Globus pallidus (tissue), 1 donor: ENCODE measurements around the gene UBE3A.
"Not testable (repeated sequence)": the region's sequence is repeated elsewhere in the genome, so short reads cannot be mapped to it uniquely, and the experiment has no call there.

ENCODE experiments used
- DNase-seq: peaks from one replicate; pipeline ENCODE4 v3.0.0-alpha.2; 2015; ENCODE audit warnings: low spot score

UBE3A gene

DNA sequence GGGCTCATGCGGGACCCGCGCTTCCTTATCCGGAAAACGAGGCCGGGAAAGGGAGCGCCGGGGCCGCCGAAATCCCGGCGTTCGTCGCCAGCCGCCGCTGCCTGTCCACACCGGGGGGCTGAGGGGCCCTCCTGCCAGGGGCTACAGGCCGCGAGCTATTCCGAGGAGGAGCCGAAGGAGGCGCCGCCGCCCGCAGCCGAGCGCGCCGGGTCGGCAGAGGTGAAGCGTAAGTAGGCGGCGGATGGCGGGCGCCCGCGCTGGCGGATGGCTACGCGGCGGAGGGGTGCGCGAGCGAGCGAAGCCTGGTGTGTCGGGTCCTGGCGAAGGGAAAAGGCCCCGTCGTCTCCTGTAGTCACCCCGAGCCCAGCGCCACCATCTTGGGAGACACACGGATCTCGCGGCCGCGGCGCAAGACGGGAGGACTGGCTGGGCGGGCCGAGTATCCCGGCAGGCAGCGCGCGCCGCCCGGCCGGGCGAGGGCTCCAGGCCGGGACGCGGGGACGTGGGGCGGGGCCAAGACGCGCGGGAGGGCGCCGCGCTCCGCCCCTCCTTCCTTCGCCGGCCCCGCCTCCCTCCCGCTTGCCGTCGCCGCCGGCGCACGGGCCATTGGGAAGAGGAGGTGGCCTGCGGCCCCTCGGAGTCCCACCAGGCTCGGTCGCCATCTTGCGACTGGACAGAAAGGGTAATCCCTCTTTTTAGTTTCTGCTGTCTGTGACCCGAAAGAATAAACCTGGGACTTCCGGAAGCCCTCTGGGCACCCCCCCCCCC, at the start of gene UBE3A:
Gene UBE3A (minus strand): TSS at position 424 of the 768 bp plus-strand sequence. CDS start 29,917 bp downstream, outside the sequence.
- peak; percentile 93 for DNase-seq

GRCh38 chr15:25487226-25487884, 48.5 kb upstream of the UBE3A start:
- DNase-seq = no peak

DNA sequence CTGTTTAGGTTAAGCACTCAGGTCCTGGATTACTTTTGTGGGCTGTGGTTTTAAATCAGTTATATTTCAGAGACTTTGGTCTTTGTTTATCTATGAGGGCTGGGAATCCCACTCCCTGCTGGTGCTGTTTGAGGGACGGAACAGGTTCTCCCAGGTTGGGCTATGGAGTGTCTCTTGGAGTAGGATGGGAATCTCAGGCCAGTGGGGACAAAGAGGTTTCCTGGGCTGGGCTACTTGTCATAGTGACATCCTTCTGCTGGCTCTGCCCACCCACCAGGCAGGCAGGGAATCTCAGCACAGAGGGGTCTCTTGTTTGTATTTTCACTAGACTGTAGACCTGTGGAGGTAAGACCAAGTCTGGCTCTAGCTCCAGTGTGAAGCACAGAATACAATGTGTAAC, 47.2 kb upstream of the UBE3A start:
- no peak for DNase-seq

GRCh38 chr15:25481208-25481859, 42.5 kb upstream of the UBE3A start:
- DNase-seq = peak; percentile 7

DNA sequence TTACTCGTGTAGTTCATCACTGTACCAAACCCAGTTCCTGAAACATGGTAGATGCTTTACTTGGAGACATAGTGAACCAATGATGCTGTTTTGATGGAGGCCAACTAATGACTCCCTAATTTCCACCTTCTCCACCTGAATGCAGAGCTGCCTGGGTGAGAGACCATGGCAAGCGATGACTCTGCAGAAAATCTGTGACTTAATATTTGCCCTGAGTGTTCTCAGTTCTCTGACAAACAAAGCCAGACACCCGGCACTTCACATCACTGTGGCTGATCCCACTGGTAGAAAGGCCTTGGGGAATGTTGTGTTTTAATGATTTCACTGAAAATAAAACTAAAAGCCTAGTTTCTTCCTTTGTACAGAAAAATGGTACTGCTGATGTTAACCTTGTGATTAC, 39.5 kb upstream of the UBE3A start:
- DNase-seq = no peak

DNA sequence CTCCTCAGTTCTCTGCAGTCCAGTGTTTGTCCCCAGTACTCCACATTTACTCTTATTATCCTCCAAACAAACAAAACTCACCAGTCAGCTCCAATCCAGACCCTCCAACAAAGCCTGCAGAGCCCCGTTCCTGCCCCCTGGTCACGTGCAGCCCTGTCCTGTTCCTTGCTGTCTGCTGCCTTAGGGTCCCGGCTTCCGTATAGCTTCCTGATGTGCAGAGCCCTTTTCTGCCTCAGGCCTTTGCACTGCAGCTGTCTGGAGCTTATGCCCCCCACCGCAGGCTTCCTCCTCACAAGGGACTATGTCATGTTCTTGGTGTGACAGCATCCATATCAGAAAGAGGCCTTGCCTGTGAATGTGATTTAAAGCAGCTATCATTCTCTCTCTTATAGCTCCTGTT, 39.0 kb upstream of the UBE3A start:
- no peak for DNase-seq

- DNase-seq = no peak
Measured at GRCh38 chr15:25474251-25474650, 35.4 kb upstream of the UBE3A start.

DNA sequence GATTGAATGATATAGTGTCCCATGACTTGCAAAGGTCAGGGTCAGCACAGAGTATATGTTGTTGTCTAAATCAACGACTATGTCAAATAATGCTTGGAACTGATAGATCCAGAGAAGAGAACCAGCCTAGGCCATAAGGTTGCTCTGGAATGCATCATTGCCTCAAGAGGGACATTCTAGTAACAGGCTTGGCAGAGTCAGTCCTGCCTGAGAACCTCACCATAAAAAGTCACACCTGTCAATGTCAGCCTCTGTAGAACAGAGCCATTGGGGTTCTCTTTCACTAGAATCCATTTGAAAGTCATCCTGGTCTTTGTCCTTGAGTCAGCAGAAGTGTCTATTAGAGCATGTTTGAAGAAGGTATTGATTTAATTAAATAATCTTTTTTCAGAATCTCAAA, 31.4 kb upstream of the UBE3A start:
- DNase-seq = no peak

- DNase-seq = no peak
Measured at GRCh38 chr15:25469377-25469776, 30.6 kb upstream of the UBE3A start.

GRCh38 chr15:25468611-25469010, 29.8 kb upstream of the UBE3A start:
- no peak for DNase-seq

GRCh38 chr15:25465835-25466234, 27.0 kb upstream of the UBE3A start:
- no peak for DNase-seq

DNA sequence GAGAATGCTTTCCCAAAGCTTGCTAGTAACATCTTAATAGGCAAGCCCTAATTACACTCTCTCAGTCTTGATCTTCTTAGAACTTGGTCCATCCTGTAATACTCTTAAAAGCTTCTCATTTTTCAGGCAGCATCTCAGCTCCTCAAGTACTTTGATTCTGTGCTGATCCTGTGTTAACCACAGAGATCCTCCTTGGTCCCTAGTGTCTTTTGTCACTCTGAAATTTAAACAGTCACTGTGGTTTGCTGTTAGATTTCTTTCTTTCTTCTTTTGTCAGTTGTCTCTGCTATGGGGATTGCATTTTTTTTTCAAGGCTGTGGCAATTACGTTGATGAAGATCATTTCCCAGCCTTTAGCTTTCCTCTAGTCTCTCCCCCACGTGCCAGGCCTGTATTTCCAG, 26.0 kb upstream of the UBE3A start:
- DNase-seq = no peak

DNA sequence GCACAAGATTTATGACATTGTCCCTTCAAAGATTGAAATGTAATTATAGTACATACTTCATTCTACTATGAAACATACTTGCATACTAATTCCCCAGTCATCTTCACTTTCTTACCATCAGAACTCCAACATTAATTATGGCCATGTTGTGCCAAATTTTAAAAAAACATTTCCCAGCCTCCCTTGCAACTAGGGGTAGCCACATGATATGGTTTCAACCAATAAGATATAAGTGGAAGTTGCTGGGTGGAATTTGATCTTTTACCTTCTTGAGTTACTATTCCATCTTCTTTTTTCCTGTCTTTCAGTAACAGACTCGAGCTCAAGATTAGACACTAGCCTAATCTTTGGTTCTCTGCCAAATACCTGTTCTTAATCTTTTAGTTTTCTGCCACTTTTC, 25.6 kb upstream of the UBE3A start:
- DNase-seq = no peak

- DNase-seq = no peak
Measured at GRCh38 chr15:25456196-25456595, 17.4 kb upstream of the UBE3A start.

DNA sequence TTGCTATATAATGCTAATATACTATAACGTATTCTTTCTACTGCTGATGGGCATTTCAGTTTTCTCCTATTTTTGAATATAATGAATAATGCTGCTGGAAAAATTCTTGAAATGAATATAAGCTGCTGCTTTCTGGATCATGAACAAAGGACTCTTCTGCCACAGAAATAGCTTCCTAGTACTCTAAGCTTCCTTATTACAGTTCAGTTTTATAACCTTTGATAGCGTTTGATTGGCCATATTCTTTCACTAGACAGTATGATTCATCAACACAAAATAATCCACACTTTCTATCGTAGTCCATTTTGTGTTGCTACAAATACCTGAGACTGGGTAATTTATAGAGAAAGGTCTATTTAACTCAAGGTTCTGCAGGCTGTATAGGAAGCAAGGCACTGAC, 16.4 kb upstream of the UBE3A start:
- DNase-seq = no peak

DNA sequence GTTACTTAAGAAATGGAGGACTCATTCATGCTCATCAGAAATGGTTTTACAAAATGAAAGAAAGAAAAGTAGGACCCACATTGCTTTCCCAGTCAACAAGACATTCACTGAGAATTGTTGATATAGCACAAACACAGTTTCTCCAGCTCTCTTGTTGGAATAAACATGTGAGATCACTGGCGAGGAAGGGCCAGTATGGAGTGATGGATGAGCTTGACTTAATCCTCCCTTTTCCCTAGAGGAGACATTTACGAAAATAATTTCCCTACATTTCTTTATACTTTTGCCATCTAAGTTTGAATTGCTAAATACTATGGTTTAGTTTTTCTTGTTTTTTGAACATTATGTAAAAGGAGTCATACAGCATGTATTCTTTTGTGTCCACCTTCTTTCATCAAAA, 15.9 kb upstream of the UBE3A start:
- DNase-seq = no peak

GRCh38 chr15:25453246-25453645, 14.4 kb upstream of the UBE3A start:
- not testable (repeated sequence) for DNase-seq

DNA sequence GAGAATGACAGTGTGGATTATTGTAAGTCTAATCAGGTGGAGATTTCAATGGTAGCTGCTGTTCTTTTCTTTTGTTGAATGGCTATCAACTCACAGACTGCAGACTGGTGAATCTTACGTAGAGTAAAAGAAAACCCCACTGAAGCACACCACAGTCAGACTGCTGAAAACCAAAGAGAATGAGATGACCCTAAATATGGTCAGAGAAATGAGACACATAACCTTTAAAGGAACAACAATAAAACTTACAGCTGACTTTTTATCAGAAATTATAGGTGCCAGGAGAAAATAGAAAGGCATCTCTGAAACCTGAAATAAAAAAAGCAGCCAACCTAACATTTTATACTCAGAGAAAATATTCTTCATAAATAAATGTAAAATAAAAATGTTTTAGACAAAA, 12.7 kb upstream of the UBE3A start:
- DNase-seq = no peak

DNA sequence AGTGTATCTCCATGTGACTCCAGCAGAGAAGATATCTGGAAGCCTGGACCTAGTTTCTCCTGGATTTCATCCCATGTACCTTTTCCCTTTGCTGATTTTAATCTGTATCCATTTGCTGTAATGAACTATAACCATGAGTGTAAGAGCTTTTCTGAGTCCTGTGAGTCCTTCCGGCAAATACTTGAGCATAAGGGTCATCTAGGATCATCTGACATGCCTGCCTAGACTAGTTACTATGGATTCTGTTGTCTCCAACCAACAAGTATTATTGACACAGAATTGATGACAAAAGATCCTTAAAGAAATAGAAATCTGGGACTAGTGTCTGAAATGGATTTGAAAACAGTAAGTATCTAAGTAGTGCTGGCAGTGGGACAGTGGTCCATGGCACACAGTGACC, 11.3 kb upstream of the UBE3A start:
- no peak for DNase-seq

- DNase-seq = no peak
Measured at GRCh38 chr15:25446076-25446475, 7.3 kb upstream of the UBE3A start.

- DNase-seq = no peak
Measured at GRCh38 chr15:25445412-25445811, 6.6 kb upstream of the UBE3A start.

- no peak for DNase-seq
Measured at GRCh38 chr15:25441111-25441510, 2.3 kb upstream of the UBE3A start.

DNA sequence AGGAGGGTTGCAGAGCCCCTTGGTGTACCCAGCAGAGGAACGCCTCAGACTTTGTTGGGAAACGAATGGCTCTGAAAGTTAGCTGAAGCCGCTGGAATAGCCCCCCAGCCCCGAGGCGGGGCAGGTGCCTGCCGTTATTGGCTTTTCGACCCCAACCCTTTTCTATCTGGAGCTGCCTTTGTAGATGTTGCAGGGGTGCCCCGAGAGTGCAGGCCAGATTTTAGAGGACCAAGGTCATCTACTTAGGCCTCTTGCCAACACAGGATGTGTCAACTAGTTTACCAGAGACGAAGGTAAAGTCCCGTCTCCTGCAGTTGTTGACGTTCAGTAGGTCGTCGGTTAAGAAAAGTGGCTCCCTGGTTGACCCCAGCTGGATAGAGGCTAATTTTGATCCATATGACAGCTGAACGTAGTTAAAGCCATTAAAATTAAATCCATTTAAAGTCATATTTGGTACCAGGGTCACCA, 579 bp upstream of the UBE3A start:
- DNase-seq = no peak
